Rectal smooth muscle tissue (tissue), 1 donor: Measurements from ENCODE around the gene RBP4.

ENCODE experiments used
- H3K27ac ChIP-seq: one replicate; pipeline ENCODE4 v1.7.0; 2013; ENCODE audit warnings: low read depth, low read length, inconsistent platforms
- H3K27me3 ChIP-seq: one replicate; pipeline ENCODE4 v1.7.0; 2013; ENCODE audit warnings: low read length; ENCODE audit not compliant: control insufficient read depth, insufficient read depth
- H3K36me3 ChIP-seq: one replicate; pipeline ENCODE4 v1.7.0; 2013; ENCODE audit warnings: low read length; ENCODE audit not compliant: control insufficient read depth, insufficient read depth
- H3K4me1 ChIP-seq: one replicate; pipeline ENCODE4 v1.7.0; 2013; ENCODE audit warnings: low read length; ENCODE audit not compliant: control insufficient read depth, insufficient read depth
- H3K4me3 ChIP-seq: one replicate; pipeline ENCODE4 v1.7.0; 2013; ENCODE audit warnings: low read length
- H3K9ac ChIP-seq: one replicate; pipeline ENCODE4 v1.7.0; 2013; ENCODE audit warnings: low read length

Gene RBP4

GRCh38 chr10:93601146-93601773 is at the start of gene RBP4:
Gene RBP4, minus strand, starts transcription at chr10:93601235. Its CDS starts 207 bp downstream, at chr10:93601028.
- Histone ChIP-seq H3K9ac (no peak within 1 kb of the TSS), H3K4me3 (peak within 1 kb of the TSS; percentile 31), H3K27me3 (peaks cover 8% of the 10 kb centered on the region), H3K4me1 (no peaks in the 10 kb centered on the region), H3K27ac (no peak within 1 kb of the TSS), H3K36me3 (no peaks in the 10 kb centered on the region)

DNA sequence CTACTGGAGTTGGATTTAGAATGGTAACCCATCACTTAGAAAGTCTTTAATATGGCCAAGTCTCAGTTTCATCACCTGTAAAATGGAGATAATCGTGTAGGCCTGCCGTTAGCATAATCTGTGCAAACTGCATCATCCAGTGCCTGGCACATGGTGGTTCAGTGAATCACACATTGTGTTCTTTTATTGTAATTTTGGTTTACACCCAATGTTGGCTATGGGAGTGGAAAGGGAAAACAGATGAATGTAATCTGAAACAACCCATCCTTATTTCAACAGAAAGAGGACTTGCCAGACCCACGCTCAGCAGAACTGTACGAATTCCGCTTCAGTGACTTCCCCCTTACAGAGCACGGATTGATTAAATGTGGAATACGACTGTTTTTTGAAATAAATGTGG is 38.8 kb upstream of the RBP4 start:
- Histone ChIP-seq H3K27me3 (no peaks in the 10 kb centered on the region), H3K4me3 (no peak overlapping the region), H3K4me1 (no peaks in the 10 kb centered on the region), H3K36me3 (no peaks in the 10 kb centered on the region), H3K27ac (no peak overlapping the region), H3K9ac (no peak overlapping the region)

DNA sequence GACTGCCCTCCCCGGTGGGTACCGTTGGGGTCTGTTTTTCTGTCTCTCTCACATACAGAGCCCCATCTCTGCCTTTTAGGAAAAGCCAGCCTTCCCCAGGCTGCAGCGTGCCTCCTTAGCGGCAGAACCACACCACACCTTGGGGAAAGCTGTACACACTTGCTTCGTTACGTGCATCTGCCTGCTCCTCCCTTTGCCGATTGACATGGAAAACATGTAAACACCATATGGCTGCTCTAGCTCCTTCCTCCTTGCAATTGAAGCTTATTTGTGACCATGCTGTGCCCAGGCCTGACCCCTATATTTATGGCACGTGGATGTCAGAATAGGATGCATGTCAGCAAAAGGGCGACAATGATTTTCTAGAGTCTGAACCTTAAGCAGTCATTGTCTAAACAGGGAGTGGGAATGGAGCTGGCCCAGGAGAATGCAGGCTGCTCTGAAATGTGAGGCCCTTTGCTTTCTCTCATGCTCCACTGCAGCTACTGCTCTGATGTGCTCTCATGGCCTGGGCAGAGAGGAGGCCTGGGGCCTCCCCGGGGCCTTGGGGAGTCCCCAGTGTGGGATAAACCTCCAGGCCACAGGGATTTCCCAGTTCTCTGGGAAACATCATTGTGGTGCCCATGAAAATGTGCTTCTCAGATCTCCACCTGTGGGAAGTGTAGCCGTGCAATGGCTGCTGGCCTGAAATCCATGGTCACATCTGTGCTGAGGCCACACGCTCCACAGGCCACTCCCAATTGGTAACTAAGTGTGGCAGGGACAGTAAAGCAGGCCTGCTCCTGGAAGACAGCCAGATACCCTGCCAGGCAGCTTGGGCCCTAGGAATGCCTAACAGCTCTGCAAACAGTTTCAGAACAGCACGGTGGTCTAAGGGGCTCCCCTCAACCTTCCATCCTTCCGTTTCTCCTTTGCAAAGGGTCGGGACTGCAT is 29.9 kb upstream of the RBP4 start:
- no peaks in the 10 kb centered on the region for H3K36me3 ChIP-seq
- H3K4me3 ChIP-seq: no peak overlapping the region
- H3K4me1 ChIP-seq: no peaks in the 10 kb centered on the region
- no peak overlapping the region for H3K27ac ChIP-seq
- no peaks in the 10 kb centered on the region for H3K27me3 ChIP-seq
- H3K9ac ChIP-seq: no peak overlapping the region

DNA sequence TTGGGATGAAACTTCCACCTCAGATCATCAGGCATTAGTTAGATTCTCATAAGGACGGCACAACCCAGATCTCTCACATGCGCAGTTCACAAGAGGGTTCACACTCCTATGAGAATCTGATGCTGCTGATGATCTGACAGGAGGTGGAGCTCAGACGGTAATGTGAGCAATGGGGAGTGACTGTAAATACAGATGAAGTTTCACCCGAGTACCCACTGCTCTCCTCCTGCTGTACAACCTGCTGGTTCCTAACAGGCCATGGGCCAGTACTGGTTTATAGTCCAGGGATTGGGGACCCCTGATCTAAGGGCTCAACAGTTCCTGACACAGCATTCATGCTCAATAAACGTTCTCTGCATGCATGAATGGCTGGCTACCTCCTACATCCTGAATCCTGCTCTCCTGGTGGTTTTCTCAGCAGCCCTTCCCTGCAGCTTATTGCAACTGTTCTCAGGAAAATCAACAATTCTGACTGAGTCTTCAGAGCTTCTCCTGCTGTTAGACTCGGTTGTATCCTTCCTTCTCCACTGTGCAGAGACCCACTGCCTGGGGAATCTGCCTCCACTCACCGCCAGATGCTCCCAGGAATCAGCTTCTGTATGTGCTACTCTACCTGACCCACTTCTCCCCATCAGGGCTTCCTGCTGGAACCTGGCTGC is 28.7 kb upstream of the RBP4 start:
- no peaks in the 10 kb centered on the region for H3K27me3 ChIP-seq
- no peak overlapping the region for H3K4me3 ChIP-seq
- H3K36me3 ChIP-seq: no peaks in the 10 kb centered on the region
- H3K4me1 ChIP-seq: no peaks in the 10 kb centered on the region
- H3K9ac ChIP-seq: no peak overlapping the region
- H3K27ac ChIP-seq: no peak overlapping the region

GRCh38 chr10:93628858-93629257 is 27.8 kb upstream of the RBP4 start:
- Histone ChIP-seq H3K4me1 (no peaks in the 10 kb centered on the region), H3K36me3 (no peaks in the 10 kb centered on the region), H3K27ac (no peak overlapping the region), H3K9ac (no peak overlapping the region), H3K4me3 (no peak overlapping the region), H3K27me3 (no peaks in the 10 kb centered on the region)

DNA sequence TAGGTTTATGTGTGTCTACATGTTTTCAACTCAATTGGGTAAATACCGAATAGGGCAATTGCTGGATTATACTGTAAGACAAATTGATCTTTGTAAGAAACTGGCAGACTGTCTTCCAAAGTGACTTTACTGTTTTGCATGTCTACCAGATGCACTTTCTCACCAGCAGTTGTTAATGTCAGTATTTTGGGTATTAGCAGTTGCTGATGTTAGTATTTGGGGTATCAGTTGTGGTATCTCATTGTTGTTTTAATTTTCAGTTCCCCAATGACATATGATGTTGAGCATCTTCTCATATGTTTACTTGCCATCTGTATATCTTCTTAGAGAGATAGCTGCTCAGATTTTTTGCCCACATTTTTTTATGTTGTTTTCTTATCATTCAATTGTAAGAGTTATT is 21.9 kb upstream of the RBP4 start:
- no peaks in the 10 kb centered on the region for H3K36me3 ChIP-seq
- H3K4me1 ChIP-seq: no peaks in the 10 kb centered on the region
- no peaks in the 10 kb centered on the region for H3K27me3 ChIP-seq
- H3K4me3 ChIP-seq: no peak overlapping the region
- no peak overlapping the region for H3K27ac ChIP-seq
- H3K9ac ChIP-seq: no peak overlapping the region

GRCh38 chr10:93620925-93621324 is 19.9 kb upstream of the RBP4 start:
- Histone ChIP-seq H3K27ac (no peak overlapping the region), H3K27me3 (no peaks in the 10 kb centered on the region), H3K4me1 (no peaks in the 10 kb centered on the region), H3K9ac (no peak overlapping the region), H3K4me3 (no peak overlapping the region), H3K36me3 (no peaks in the 10 kb centered on the region)

DNA sequence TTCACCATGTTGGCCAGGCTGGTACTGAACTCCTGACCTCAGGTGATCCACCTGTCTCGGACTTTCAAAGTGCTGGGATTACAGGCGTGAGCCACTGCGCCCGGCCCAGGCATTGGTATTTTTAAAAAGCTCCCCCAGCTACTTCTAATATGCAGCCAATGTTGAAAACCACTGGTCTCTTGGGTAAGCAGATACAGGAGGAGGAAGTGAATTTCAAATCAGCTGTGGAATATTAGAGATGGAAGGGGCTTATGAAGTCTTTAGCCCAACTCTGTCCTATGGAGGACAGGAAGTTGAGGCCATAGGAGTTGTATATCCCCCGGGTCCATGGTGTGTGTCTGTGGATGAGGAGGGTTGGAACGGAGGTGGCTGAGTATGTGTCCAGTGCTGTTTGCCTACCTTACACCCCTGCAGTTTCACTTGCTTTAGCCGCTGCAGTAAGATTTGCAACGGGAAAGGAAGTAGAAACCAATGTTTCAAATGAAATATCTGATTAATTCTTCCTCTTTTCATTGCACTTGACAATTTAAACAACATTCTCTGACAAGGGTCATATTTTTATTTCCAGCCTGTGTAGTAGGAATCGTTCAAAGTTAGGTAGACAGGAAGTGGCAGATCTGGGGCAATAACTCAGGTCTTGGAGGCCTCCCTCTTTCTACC is 14.7 kb upstream of the RBP4 start:
- no peaks in the 10 kb centered on the region for H3K27me3 ChIP-seq
- H3K27ac ChIP-seq: no peak overlapping the region
- no peaks in the 10 kb centered on the region for H3K4me1 ChIP-seq
- H3K4me3 ChIP-seq: no peak overlapping the region
- H3K36me3 ChIP-seq: no peaks in the 10 kb centered on the region
- H3K9ac ChIP-seq: no peak overlapping the region

DNA sequence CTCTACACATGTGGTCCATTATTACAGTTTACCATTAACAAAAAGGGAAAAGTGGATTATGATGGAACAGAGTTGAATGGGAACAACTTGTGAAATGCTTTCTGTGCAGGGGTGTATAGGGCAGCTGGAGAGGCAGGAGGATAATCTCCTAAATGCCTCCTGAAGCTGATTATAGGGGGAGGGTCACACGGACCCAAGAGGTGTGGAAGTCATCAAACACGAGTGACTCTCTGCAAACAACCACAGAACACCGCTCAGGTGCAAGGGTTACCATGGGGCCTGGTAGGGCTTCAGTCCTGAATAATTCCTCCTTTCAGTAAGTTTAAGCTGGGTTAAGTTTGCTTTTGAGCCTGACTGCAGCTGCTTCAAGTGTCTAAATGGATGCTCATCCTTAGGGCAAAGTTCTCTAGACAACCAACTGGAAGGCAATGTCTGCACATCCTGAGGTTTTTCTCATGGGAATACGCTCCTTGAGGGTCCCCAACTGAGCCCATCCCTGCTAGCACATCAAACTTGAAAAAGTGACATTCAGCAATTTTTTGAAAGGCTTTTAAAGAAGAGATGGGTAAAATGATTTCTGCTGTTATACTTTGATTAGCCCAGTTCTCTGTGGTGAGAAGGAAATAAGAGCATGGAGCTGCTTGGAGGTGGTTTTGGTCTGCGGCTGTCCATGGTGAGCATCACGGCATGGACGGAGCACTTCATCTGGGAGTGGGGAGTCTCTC is 13.2 kb upstream of the RBP4 start:
- Histone ChIP-seq H3K4me3 (no peak overlapping the region), H3K4me1 (no peaks in the 10 kb centered on the region), H3K27ac (no peak overlapping the region), H3K36me3 (no peaks in the 10 kb centered on the region), H3K27me3 (no peaks in the 10 kb centered on the region), H3K9ac (no peak overlapping the region)

DNA sequence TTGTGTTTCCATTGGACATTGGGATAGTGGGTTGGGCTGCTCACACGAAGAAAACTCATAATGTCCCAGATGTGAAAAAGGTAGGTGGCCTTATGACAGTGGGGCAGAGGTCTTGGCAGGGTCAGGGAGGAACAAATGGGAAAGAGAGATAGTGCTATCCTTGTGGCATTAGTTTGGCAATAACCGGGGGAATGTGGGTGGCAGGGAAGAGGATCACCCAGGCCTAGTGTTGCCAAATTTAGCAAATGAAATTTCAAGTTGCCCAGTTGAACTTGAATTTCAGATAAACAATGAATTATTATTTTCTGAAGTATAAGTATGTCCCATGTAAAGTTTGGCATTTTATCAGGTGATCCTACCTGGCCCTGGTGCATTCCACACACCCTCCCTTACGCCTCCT is 12.1 kb upstream of the RBP4 start:
- H3K27me3 ChIP-seq: no peaks in the 10 kb centered on the region
- H3K9ac ChIP-seq: no peak overlapping the region
- no peaks in the 10 kb centered on the region for H3K4me1 ChIP-seq
- H3K4me3 ChIP-seq: no peak overlapping the region
- H3K36me3 ChIP-seq: no peaks in the 10 kb centered on the region
- H3K27ac ChIP-seq: no peak overlapping the region

- no peaks in the 10 kb centered on the region for H3K4me1 ChIP-seq
- no peaks in the 10 kb centered on the region for H3K27me3 ChIP-seq
- H3K4me3 ChIP-seq: no peak within 1 kb of the TSS
- no peaks in the 10 kb centered on the region for H3K36me3 ChIP-seq
- no peak within 1 kb of the TSS for H3K9ac ChIP-seq
- no peak within 1 kb of the TSS for H3K27ac ChIP-seq
Measured at GRCh38 chr10:93612311-93612710, 11.3 kb upstream of the RBP4 start, which contains the start of gene PDE6C. Gene PDE6C, plus strand, starts transcription at chr10:93612537. Its CDS starts 189 bp downstream, at chr10:93612726.
